PC-3 (cell line): ENCODE results near the gene FAM216B. TPM values are rescaled to one million over a fixed set of nuclear protein-coding genes. Genes with fewer than 3 reads are reported as not detected.

Source experiments
- ATAC-seq: fragments of 200-7000 bp; cut with Tn5 transposase; 2 replicates; pipeline ENCODE4 v1.9.1; 2020; ENCODE audit warnings: mild to moderate bottlenecking, moderate library complexity
- BruUV-seq: library from RNA; stranded (reverse); fragments of 400-500 nt; replicated peaks from 2 replicates; lab custom pipeline; 2021; lab: Mats Ljungman, UMichigan
- CTCF ChIA-PET: fragments of 300-600 bp; sonication (Branson Sonifier 250); formaldehyde crosslinking; loops from one replicate; lab custom pipeline; 2022; ENCODE audit warnings: antibody characterized with exemption; lab: Charles Lee
- POLR2A ChIA-PET: fragments of 300-600 bp; sonication (Branson Sonifier 250); formaldehyde crosslinking; loops from one replicate; lab custom pipeline; 2022; ENCODE audit warnings: antibody characterized with exemption; ENCODE audit not compliant: unreplicated experiment; lab: Charles Lee
- DNase-seq: peaks from one replicate; pipeline ENCODE4 v3.0.0-alpha.2; 2015
- H2AFZ ChIP-seq: fragments of 300-600 bp; sonication (generic); 2 replicates; pipeline ENCODE4 v1.6.0; 2016; ENCODE audit warnings: antibody characterized with exemption, low read length
- H3F3A ChIP-seq: fragments of 300-600 bp; sonication (generic); one replicate; pipeline ENCODE4 v1.6.0; 2017; ENCODE audit warnings: antibody characterized with exemption, low read length, control low read depth, mild to moderate bottlenecking; ENCODE audit not compliant: unreplicated experiment
- H3K27ac ChIP-seq: fragments of 300-600 bp; sonication (generic); 2 replicates; pipeline ENCODE4 v1.5.1; 2016; ENCODE audit warnings: mild to moderate bottlenecking, low read length
- H3K27me3 ChIP-seq: fragments of 300-600 bp; sonication (generic); 2 replicates; pipeline ENCODE4 v1.6.1; 2016; ENCODE audit warnings: low read length, mixed read lengths
- H3K36me3 ChIP-seq: fragments of 300-600 bp; sonication (generic); 2 replicates; pipeline ENCODE4 v1.6.1; 2016; ENCODE audit warnings: low read depth, mixed run types, low read length, mixed read lengths
- H3K4me1 ChIP-seq: fragments of 300-600 bp; sonication (generic); 2 replicates; pipeline ENCODE4 v1.5.1; 2016; ENCODE audit warnings: low read length; ENCODE audit not compliant: insufficient read depth
- H3K4me2 ChIP-seq: fragments of 300-600 bp; sonication (generic); 2 replicates; pipeline ENCODE4 v1.6.0; 2016; ENCODE audit warnings: low read length
- H3K4me3 ChIP-seq: fragments of 300-600 bp; sonication (generic); 2 replicates; pipeline ENCODE4 v1.5.1; 2016; ENCODE audit warnings: mild to moderate bottlenecking, low read length, mixed read lengths
- H3K79me2 ChIP-seq: fragments of 300-600 bp; sonication (generic); 2 replicates; pipeline ENCODE4 v1.6.1; 2017; ENCODE audit warnings: low read length, mixed read lengths
- H3K9ac ChIP-seq: fragments of 300-600 bp; sonication (generic); 2 replicates; pipeline ENCODE4 v1.6.0; 2016; ENCODE audit warnings: mild to moderate bottlenecking, low read length
- H3K9me2 ChIP-seq: fragments of 300-600 bp; sonication (generic); replicated peaks from 2 replicates; pipeline ENCODE4 v1.6.1; 2016; ENCODE audit warnings: mixed run types, low read length, mixed read lengths
- H3K9me3 ChIP-seq: fragments of 300-600 bp; sonication (generic); 2 replicates; pipeline ENCODE4 v1.6.1; 2016; ENCODE audit warnings: low read length, mixed read lengths
- H4K20me1 ChIP-seq: fragments of 300-600 bp; sonication (generic); 2 replicates; pipeline ENCODE4 v1.6.1; 2016; ENCODE audit warnings: low read length, mixed read lengths
- CTCF ChIP-seq: fragments of 300-600 bp; sonication (generic); conservative IDR thresholded peaks from 2 replicates; pipeline ENCODE4 v1.5.1; 2017; ENCODE audit warnings: antibody characterized with exemption, low read depth, mild to moderate bottlenecking, low read length
- EZH2 ChIP-seq: fragments of 300-600 bp; sonication (generic); IDR thresholded peaks from one replicate; pipeline ENCODE4 v1.6.1; 2017; ENCODE audit warnings: antibody characterized with exemption, mild to moderate bottlenecking, low read length; ENCODE audit not compliant: unreplicated experiment
- EZH2phosphoT487 ChIP-seq: fragments of 300-600 bp; sonication (generic); IDR thresholded peaks from 2 replicates; pipeline ENCODE4 v1.6.1; 2018; ENCODE audit warnings: mild to moderate bottlenecking, antibody characterized with exemption, low read length, borderline replicate concordance
- intact Hi-C: fragments of 100-400 bp; cut with micrococcal nuclease; formaldehyde crosslinking; loops from 2 replicates; pipeline ENCODE4 v1.9.0; 2023
- total RNA-seq: library from RNA; depleted of rRNA; stranded (reverse); fragments of >200 nt; gene quantifications from 2 replicates; pipeline ENCODE4 v1.2.3, GENCODE V29; 2014

Gene FAM216B
- total RNA-seq, 1 experiment from 2014 or later: not detected

DNA sequence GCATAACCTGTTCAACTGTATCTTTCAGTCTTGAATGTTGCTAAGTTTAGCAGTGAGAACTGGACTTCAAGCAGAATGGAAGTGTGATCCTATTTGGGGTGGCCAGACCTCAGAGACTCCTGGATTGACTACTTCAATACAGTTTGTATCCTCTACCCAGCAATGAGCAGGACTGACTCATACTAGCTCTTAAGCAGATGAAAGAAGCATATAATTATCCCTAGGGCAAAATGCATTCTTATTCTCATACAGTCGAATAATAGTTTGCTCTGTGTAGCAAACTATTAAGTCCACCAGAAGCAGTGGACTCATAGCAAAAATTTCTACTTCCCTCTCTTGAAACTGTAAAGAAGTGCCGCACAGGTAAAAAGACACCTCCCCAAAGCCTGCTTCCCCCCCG lies 46.4 kb upstream of the FAM216B start:
- H3K9ac ChIP-seq: no peak overlapping the region
- H3K4me3 ChIP-seq: no peak overlapping the region
- no peaks in the 10 kb centered on the region for H3K36me3 ChIP-seq
- BruUV-seq: no TSS peak
- DNase-seq (no peak), ATAC-seq (no peak)
- no peaks in the 10 kb centered on the region for H3F3A ChIP-seq
- intact Hi-C loops: no loop called here
- H4K20me1 ChIP-seq: no peaks in the 10 kb centered on the region
- no peak overlapping the region for H2AFZ ChIP-seq
- H3K9me3 ChIP-seq: no peaks in the 10 kb centered on the region
- no peaks in the 10 kb centered on the region for H3K27me3 ChIP-seq
- H3K79me2 ChIP-seq: no peaks in the 10 kb centered on the region
- no peaks in the 10 kb centered on the region for H3K4me1 ChIP-seq
- CTCF ChIA-PET: no interaction called here
- POLR2A ChIA-PET: no interaction called here
- H3K4me2 ChIP-seq: no peak overlapping the region
- no peak overlapping the region for H3K27ac ChIP-seq
- TF ChIP-seq EZH2 (no peak), EZH2phosphoT487 (no peak), CTCF (no peak)
- H3K9me2 ChIP-seq: no peaks in the 10 kb centered on the region

- H3K27me3 ChIP-seq: no peaks in the 10 kb centered on the region
- H3F3A ChIP-seq: no peaks in the 10 kb centered on the region
- H4K20me1 ChIP-seq: no peaks in the 10 kb centered on the region
- no peaks in the 10 kb centered on the region for H3K79me2 ChIP-seq
- BruUV-seq: no TSS peak
- ChIA-PET POLR2A (no interaction called here), CTCF (no interaction called here)
- H3K4me3 ChIP-seq: no peak overlapping the region
- no peaks in the 10 kb centered on the region for H3K36me3 ChIP-seq
- H3K4me1 ChIP-seq: no peaks in the 10 kb centered on the region
- DNase-seq (peak; percentile 23), ATAC-seq (no peak)
- no peaks in the 10 kb centered on the region for H3K9me3 ChIP-seq
- H3K9me2 ChIP-seq: no peaks in the 10 kb centered on the region
- H3K9ac ChIP-seq: no peak overlapping the region
- no peak overlapping the region for H3K27ac ChIP-seq
- no peak overlapping the region for H3K4me2 ChIP-seq
- intact Hi-C loops: no loop called here
- no peak overlapping the region for H2AFZ ChIP-seq
- TF ChIP-seq EZH2phosphoT487 (no peak), EZH2 (no peak), CTCF (no peak)
Measured at GRCh38 chr13:42740753-42741152, 40.6 kb upstream of the FAM216B start.

GRCh38 chr13:42741914-42742313 lies 39.5 kb upstream of the FAM216B start:
- TF ChIP-seq CTCF (no peak), EZH2phosphoT487 (no peak)
- Histone ChIP-seq H3K4me3 (no peak overlapping the region), H3K79me2 (no peaks in the 10 kb centered on the region), H3K27ac (no peak overlapping the region), H3F3A (no peaks in the 10 kb centered on the region), H2AFZ (no peak overlapping the region), H3K36me3 (no peaks in the 10 kb centered on the region), H3K9me2 (no peaks in the 10 kb centered on the region), H3K27me3 (no peaks in the 10 kb centered on the region), H4K20me1 (no peaks in the 10 kb centered on the region), H3K4me1 (peaks cover 4% of the 10 kb centered on the region), H3K9me3 (no peaks in the 10 kb centered on the region), H3K4me2 (no peak overlapping the region), H3K9ac (no peak overlapping the region)
- POLR2A ChIA-PET: no interaction called here
- intact Hi-C loops: no loop called here
- CTCF ChIA-PET: no interaction called here
- BruUV-seq: no TSS peak
- DNase-seq: no peak
- ATAC-seq: no peak
